GM18507 (cell line): ENCODE results near the gene ESCO1.
"Not testable (repeated sequence)": the region's sequence is repeated elsewhere in the genome, so short reads cannot be mapped to it uniquely, and the experiment has no call there.

Experiments used
- DNase-seq: peaks from one replicate; pipeline ENCODE4 v3.0.0; 2011; ENCODE audit warnings: low read depth; ENCODE audit not compliant: insufficient read length; ENCODE audit errors: extremely low spot score
- FAIRE-seq: peaks from 2 replicates; lab custom pipeline; 2011; peaks lifted over from hg19 to GRCh38; lab: Jason Lieb, UNC

ESCO1 gene

GRCh38 chr18:21597620-21598019 lies 2.9 kb downstream of the ESCO1 start:
- DNase-seq, result no peak

DNA sequence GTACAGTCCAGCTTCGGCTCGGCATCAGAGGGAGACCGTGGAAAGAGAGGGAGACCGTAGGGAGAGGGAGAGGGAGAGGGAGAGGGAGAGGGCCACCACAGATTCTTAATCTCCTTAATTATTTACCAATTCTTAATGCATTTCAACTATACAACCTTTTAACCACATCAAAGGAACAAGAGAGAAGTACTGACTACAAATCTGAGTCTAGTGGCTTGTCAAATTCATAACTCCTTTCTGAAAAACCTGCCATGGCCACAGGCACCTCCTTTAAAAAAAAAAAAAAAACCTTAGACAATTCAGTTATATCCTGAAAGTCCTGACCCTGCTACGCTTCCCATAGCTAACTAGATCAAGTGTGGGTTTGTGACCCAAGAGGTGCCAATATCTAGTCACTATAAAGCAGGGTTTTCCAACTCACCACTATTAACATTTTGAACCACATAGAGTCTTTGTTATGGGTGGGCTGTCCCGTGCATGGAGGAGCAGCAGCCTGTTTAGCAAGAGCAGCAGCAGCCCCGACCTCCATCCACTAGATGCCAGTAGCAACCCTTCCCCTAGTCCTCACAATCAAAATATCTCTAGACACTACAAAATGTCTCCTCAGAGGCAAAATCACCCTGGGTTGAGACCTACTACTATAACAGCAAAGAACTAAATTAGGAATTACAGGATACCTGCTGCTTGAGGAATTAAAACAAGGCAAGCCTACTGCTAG lies 6.8 kb downstream of the ESCO1 start:
- FAIRE-seq, result peak; percentile 24
- DNase-seq, result no peak

More at GRCh38 chr18:21597620-21598019, 2.9 kb downstream of the ESCO1 start:
- FAIRE-seq, result no peak

GRCh38 chr18:21592361-21592760 lies 8.1 kb downstream of the ESCO1 start:
- FAIRE-seq, result not testable (repeated sequence)

GRCh38 chr18:21584391-21584790 lies 16.1 kb downstream of the ESCO1 start:
- no peak for DNase-seq

More at GRCh38 chr18:21592361-21592760, 8.1 kb downstream of the ESCO1 start:
- DNase-seq, result not testable (repeated sequence)

DNA sequence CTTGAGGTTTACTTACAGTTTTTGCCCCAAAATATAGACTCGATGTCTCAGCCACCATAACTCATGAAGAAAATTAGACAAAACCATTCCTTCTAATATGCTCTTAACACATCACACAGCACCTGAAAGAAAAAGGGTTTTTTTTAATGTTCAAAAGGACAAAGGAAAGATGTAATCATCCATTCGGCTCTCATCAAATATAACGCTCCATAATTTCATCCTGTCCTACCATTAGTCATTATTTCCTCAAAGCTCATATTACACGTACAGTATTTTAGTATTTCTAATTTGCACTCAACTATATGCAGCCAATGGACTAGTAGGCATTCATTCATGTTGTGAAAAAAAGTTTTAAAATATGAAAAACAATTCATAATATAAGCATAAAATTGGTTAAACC lies 24.8 kb downstream of the ESCO1 start:
- FAIRE-seq (no peak), DNase-seq (no peak)

More at GRCh38 chr18:21584391-21584790, 16.1 kb downstream of the ESCO1 start:
- no peak for FAIRE-seq

- FAIRE-seq, result no peak
- no peak for DNase-seq
These were observed 28.7 kb downstream of the ESCO1 start for GRCh38 chr18:21571772-21572171.

DNA sequence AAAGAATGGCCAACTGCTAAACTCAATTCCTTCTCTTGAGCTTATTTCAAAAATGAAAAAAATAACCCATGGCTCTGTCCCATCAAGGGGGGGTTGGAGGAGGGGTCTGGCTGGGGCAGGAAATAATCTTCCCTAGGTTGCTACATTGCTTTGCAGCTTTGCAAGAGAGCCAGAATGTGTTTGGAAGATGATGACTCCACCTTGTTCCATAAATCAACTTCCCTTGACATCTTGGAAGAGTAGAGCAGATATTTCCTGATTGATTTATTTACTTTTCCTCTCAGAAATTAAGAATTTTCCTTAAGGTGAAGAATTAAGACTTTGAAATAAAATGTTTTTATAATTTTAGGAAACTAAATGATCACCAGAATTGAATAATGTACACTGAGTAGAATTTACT lies 41.3 kb downstream of the ESCO1 start:
- FAIRE-seq, result no peak
- DNase-seq, result no peak

DNA sequence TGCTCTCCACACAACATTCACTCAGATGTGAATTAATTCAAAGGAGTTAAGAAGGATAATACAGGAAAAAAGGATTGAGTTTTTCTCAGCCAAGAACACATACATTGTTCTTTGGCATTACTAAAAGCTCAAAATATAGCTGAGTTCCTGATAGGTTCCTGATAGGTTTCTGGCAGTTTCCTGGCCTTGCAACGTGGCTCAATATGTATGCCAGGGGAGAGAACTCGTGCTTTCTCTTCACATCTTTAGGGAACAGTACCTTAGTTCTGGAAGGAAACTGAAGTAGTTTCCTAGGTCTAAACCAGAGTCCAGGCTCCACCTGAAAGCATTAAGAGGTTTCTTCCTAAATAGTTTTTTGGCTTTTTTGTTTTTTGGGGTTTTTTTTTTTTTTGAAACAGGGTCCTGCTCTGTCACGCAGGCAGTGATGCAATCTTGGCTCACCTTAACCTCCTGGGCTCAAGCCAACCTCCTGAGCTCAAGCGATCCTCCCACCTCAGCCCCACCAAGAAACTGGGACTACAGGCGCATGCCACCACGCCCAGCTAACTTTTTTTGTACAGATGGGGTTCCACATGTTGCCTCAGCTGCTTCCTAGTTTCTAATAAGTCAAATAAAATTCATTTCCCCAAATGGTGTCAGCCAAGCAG lies 42.8 kb downstream of the ESCO1 start:
- FAIRE-seq, result no peak

GRCh38 chr18:21550510-21550970 lies 50.0 kb downstream of the ESCO1 start:
- DNase-seq (no peak), FAIRE-seq (no peak)

More for the DNA sequence above, 42.8 kb downstream of the ESCO1 start:
- DNase-seq, result no peak

- FAIRE-seq, result no peak
- no peak for DNase-seq
These were observed 51.9 kb downstream of the ESCO1 start for GRCh38 chr18:21548647-21549046.

- FAIRE-seq (no peak), DNase-seq (no peak)
These were observed 54.1 kb downstream of the ESCO1 start for GRCh38 chr18:21546423-21546822.

GRCh38 chr18:21538230-21538629 lies 62.3 kb downstream of the ESCO1 start:
- DNase-seq (no peak), FAIRE-seq (no peak)

- no peak for FAIRE-seq
These were observed 66.2 kb downstream of the ESCO1 start for GRCh38 chr18:21534327-21534726.

GRCh38 chr18:21526463-21526862 lies 74.0 kb downstream of the ESCO1 start:
- DNase-seq (no peak), FAIRE-seq (no peak)

More at GRCh38 chr18:21534327-21534726, 66.2 kb downstream of the ESCO1 start:
- no peak for DNase-seq

GRCh38 chr18:21525916-21526315 lies 74.6 kb downstream of the ESCO1 start:
- DNase-seq, result no peak
- no peak for FAIRE-seq

DNA sequence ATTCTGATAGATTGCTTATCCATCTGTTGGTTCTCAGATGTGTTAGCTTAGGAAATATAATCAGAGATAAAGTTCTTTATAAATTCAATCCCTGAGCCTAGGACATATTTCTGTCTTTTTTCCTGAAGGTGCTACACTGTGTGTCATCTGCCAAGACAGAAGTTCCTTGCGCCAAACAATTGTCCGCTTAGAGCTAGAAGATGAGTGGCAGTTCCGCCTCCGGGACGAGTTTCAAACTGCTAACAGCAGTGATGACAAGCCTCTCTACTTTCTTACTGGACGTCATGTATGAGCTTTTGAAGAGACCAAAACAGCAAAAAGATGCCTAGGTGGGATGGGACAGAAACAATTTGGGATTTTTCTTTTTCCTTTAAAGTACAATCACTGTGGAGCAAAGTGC lies 78.0 kb downstream of the ESCO1 start:
- FAIRE-seq (no peak), DNase-seq (no peak)

DNA sequence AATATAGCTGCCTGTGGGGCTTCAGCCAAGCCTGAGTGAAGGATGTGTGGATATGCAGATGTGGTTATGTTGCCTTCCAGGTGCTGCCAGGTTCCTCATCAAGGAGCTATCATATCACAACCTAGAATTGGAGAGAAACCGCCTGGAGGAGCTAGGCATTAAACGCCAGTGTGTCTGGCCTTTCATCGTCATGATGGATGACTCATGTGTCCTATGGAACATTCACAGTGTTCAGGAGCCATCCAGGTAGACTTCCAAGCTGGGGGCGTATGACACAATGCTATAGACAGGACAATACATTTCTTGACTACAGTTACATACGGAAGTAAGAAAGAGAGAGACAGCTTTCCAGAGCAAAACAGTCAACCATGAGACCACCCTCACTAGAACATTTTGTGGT lies 86.8 kb downstream of the ESCO1 start:
- no peak for FAIRE-seq

DNA sequence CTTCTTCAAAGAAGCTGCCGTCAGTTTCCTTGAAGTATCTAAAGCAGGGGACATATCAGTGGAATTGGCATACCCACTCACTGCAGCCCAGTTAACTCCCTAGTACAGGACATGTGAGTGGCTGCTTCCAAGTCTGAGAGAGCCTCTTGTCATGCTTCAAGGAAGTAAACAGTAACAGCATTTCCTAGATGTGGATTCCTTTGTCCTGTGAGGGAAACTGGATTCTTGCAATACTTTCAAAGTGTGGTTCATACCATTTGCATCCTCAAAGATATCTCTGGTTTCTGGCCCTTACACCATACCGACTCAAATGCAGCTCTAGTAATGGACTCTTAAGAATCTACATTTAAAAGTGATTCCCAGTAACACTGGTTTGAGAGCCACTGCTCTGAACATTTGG lies 87.2 kb downstream of the ESCO1 start:
- DNase-seq (no peak), FAIRE-seq (no peak)

More for the DNA sequence above, 86.8 kb downstream of the ESCO1 start:
- DNase-seq, result no peak

- FAIRE-seq (no peak), DNase-seq (no peak)
These were observed 91.4 kb downstream of the ESCO1 start for GRCh38 chr18:21509062-21509461.

DNA sequence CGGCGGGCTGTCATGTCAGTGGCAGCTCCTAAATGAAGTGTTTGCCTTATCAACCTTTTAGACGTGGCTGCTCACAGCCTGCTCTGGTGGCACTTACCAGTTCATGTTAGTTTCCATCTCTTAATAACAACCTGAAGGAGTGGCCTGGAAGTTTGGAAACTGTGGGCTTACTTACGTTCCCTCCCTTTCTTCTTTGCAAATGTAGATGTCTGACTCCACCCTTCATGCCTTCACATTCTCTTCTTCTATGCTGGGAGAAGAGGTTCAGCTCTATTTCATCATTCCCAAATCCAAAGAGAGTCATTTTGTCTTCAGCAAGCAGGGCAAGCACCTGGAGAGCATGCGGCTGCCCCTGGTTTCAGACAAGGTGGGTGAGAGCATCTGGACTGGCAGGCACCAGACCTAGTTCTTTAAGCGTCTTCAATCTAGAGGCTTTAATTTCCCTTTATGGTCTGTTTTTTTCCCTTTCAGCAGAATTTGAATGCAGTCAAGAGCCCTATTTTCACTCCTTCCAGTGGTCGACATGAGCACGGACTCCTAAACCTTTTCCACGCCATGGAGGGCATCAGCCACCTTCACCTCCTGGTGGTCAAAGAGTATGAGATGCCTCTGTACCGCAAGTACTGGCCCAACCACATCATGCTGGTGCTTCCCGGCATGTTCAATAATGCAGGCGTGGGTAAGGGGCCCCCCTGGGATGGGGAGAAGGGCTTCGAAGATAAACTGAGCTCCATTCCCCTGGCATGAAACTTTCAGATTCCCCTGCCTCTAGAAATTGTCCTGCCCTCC lies 92.4 kb downstream of the ESCO1 start:
- FAIRE-seq (no peak), DNase-seq (no peak)
